Erythroblast (primary cell): ENCODE measurements around the gene CCDC57.
"Not testable (repeated sequence)": the region's sequence is repeated elsewhere in the genome, so short reads cannot be mapped to it uniquely, and the experiment has no call there.

Source experiments
- GATA1 ChIP-seq: IDR thresholded peaks from 2 replicates; pipeline ENCODE4 v1.6.1; 2011; ENCODE audit warnings: low read depth, mild to moderate bottlenecking, control low read depth, low read length, moderate library complexity
- POLR2A ChIP-seq: IDR thresholded peaks from 2 replicates; pipeline ENCODE4 v1.6.1; 2011; ENCODE audit warnings: mild to moderate bottlenecking, low read length

GRCh38 chr17:82254096-82254495 lies 41.5 kb upstream of the CCDC57 start:
- TF ChIP-seq POLR2A, GATA1: not testable (repeated sequence)
